ACC112 (cell line): ENCODE results near the gene MACIR.

Experiments used
- H2AFZ ChIP-seq: fragments of 200-600 bp; sonication (generic); one replicate; pipeline ENCODE4 v1.6.0; 2017; ENCODE audit warnings: antibody characterized with exemption, low read length; ENCODE audit not compliant: unreplicated experiment
- H3K27ac ChIP-seq: fragments of 200-600 bp; sonication (generic); 2 replicates; pipeline ENCODE4 v1.5.1; 2014; ENCODE audit warnings: low read depth, mild to moderate bottlenecking, antibody characterized with exemption, low read length, moderate library complexity
- H3K27me3 ChIP-seq: fragments of 200-600 bp; sonication (generic); 2 replicates; pipeline ENCODE4 v1.6.1; 2014; ENCODE audit warnings: mild to moderate bottlenecking, antibody characterized with exemption, low read length, moderate library complexity, mixed read lengths; ENCODE audit not compliant: insufficient read depth
- H3K36me3 ChIP-seq: fragments of 200-600 bp; sonication (generic); 2 replicates; pipeline ENCODE4 v1.6.1; 2016; ENCODE audit warnings: mild to moderate bottlenecking, antibody characterized with exemption, low read length, moderate library complexity, mixed read lengths; ENCODE audit not compliant: insufficient read depth
- H3K4me1 ChIP-seq: fragments of 200-600 bp; sonication (generic); one replicate; pipeline ENCODE4 v1.6.1; 2016; ENCODE audit warnings: low read length, mixed read lengths; ENCODE audit not compliant: insufficient read depth, unreplicated experiment, control insufficient read depth
- H3K4me3 ChIP-seq: fragments of 200-600 bp; sonication (generic); 2 replicates; pipeline ENCODE4 v1.5.1; 2014; ENCODE audit warnings: mild to moderate bottlenecking, low read depth, low read length
- H3K79me2 ChIP-seq: fragments of 200-600 bp; sonication (generic); one replicate; pipeline ENCODE4 v1.6.0; 2016; ENCODE audit warnings: low read length; ENCODE audit not compliant: control insufficient read depth, unreplicated experiment, insufficient read depth

Gene MACIR

GRCh38 chr5:103308774-103309173, 50.2 kb downstream of the MACIR start:
- Histone ChIP-seq H3K36me3 (no peaks in the 10 kb centered on the region), H3K4me3 (no peak overlapping the region), H3K27me3 (no peaks in the 10 kb centered on the region), H2AFZ (no peak overlapping the region), H3K79me2 (no peaks in the 10 kb centered on the region), H3K27ac (no peak overlapping the region), H3K4me1 (no peaks in the 10 kb centered on the region)

- no peak overlapping the region for H3K4me3 ChIP-seq
- no peak overlapping the region for H3K27ac ChIP-seq
- H3K27me3 ChIP-seq, result no peaks in the 10 kb centered on the region
- H3K36me3 ChIP-seq, result no peaks in the 10 kb centered on the region
- H3K79me2 ChIP-seq, result no peaks in the 10 kb centered on the region
- H3K4me1 ChIP-seq, result no peaks in the 10 kb centered on the region
- H2AFZ ChIP-seq, result no peak overlapping the region
Measured at GRCh38 chr5:103313056-103313455, 54.5 kb downstream of the MACIR start.

- H3K4me3 ChIP-seq, result no peak overlapping the region
- H3K27me3 ChIP-seq, result no peaks in the 10 kb centered on the region
- H3K79me2 ChIP-seq, result no peaks in the 10 kb centered on the region
- no peaks in the 10 kb centered on the region for H3K4me1 ChIP-seq
- no peaks in the 10 kb centered on the region for H3K36me3 ChIP-seq
- H2AFZ ChIP-seq, result no peak overlapping the region
- no peak overlapping the region for H3K27ac ChIP-seq
Measured at GRCh38 chr5:103315455-103315854, 56.9 kb downstream of the MACIR start.

GRCh38 chr5:103327451-103327850, 68.9 kb downstream of the MACIR start:
- Histone ChIP-seq H3K4me3 (no peak overlapping the region), H3K27me3 (no peaks in the 10 kb centered on the region), H3K4me1 (no peaks in the 10 kb centered on the region), H3K79me2 (no peaks in the 10 kb centered on the region), H3K36me3 (no peaks in the 10 kb centered on the region), H2AFZ (no peak overlapping the region), H3K27ac (no peak overlapping the region)

GRCh38 chr5:103327893-103328292, 69.3 kb downstream of the MACIR start:
- H3K27ac ChIP-seq, result no peak overlapping the region
- H3K79me2 ChIP-seq, result no peaks in the 10 kb centered on the region
- no peaks in the 10 kb centered on the region for H3K27me3 ChIP-seq
- no peak overlapping the region for H3K4me3 ChIP-seq
- no peaks in the 10 kb centered on the region for H3K4me1 ChIP-seq
- H3K36me3 ChIP-seq, result no peaks in the 10 kb centered on the region
- no peak overlapping the region for H2AFZ ChIP-seq
